SK-N-MC (cell line): Measurements from ENCODE around the gene STK11.

Source experiments
- EZH2 ChIP-seq: fragments of 200-600 bp; sonication (generic); IDR thresholded peaks from one replicate; pipeline ENCODE4 v1.6.1; 2017; ENCODE audit warnings: antibody characterized with exemption
- POLR2AphosphoS5 ChIP-seq: IDR thresholded peaks from 2 replicates; pipeline ENCODE4 v1.6.1; 2012; ENCODE audit warnings: mild to moderate bottlenecking, low read depth, low read length, borderline replicate concordance

DNA sequence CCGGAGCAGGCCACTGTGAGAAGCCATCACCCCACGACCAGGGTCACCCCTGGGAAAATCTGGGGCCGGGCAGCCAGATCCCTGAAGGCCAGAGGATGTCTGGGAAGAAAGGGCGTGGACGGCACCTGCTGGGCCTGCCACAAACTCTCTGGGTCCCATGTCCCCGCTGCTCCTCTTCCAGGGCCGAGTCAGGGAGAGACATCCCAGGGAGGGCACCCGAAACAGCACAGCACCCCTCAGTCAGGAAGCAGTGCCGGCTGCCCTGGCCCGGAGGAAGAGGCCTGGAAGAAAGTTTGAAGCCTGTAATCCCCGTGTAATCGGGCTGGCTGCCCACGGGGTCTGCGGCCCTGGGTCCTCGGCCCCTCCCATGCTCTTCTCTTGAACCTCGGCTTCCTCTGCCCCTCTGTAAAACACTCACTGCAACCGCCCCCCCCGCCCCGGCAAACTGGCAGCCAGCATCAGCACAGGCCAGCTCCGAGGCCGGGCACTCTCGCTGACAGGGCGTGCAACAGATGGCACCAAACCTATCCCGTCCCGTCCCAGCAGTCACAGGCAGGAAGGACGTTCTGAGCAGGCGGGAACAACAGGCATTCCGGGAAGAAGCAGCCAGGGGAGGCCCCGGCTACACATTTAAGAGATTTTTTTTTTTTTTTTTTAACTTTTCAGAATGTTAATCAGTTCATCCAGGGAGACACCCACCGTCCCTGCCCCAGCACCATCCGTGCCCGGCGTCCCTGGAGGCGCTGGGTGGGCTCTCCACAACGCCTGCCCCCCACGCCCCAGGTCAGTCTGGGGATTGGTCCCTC is 33.0 kb upstream of the STK11 start:
- no peak for TF ChIP-seq EZH2
- no peak for TF ChIP-seq POLR2AphosphoS5
